ENCODE measurements around the gene BMS1.
"Not testable (repeated sequence)": the region's sequence is repeated elsewhere in the genome, so short reads cannot be mapped to it uniquely, and the experiment has no call there.

BMS1 gene

DNA sequence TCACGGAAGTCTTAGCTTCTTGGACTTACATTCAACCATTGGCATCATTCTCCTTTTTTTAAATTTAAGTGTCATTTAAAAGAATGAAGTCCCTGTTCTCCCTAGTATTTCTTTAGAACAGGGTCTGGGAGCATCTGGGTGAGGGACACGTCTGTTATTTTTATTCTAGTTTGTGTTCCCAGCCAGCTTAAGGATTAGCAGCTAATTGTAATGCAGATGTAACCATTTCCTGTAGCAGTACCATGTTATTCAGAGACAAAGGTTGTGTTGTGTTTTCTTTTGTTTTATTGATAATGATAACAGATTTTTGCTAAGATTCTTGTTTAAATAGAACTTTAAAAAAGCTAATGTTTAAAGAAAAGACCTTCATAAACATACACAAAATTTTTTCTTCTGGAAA is 34.3 kb downstream of the BMS1 start:
- TF ChIP-seq, protein P1, sequence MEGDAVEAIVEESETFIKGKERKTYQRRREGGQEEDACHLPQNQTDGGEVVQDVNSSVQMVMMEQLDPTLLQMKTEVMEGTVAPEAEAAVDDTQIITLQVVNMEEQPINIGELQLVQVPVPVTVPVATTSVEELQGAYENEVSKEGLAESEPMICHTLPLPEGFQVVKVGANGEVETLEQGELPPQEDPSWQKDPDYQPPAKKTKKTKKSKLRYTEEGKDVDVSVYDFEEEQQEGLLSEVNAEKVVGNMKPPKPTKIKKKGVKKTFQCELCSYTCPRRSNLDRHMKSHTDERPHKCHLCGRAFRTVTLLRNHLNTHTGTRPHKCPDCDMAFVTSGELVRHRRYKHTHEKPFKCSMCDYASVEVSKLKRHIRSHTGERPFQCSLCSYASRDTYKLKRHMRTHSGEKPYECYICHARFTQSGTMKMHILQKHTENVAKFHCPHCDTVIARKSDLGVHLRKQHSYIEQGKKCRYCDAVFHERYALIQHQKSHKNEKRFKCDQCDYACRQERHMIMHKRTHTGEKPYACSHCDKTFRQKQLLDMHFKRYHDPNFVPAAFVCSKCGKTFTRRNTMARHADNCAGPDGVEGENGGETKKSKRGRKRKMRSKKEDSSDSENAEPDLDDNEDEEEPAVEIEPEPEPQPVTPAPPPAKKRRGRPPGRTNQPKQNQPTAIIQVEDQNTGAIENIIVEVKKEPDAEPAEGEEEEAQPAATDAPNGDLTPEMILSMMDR (IDR thresholded peaks at IDR 0.05; ENCODE audit: extremely low read depth, insufficient read depth, missing control alignments) = no peak
- DNase-seq (ENCODE audit: low spot score) = no peak
- in situ Hi-C loops (cut with MboI; ENCODE audit: low pct_unique_long_range_greater_than_20kb, low sequenced_read_pairs, unreplicated experiment) = no loop called here

DNA sequence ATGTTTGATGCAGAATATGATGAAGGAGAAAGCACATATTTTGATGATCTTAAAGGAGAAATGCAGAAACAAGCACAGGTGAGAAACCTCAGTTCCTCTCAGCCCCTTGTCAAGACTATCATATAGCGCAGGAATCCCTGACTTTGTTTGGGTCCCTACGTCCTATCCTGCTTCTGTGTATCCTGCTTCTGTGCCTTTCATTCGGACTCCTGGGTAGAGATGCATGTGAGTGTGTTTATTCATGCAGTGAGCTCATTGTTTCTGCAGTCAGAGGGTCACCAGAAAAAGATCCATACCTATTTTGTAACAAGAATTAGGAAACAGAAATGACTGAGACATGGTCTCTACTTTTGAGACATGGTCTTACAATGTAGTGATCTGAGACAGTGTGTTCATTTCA is 34.8 kb downstream of the BMS1 start:
- DNase-seq (ENCODE audit: low spot score); in situ Hi-C loops (cut with MboI; ENCODE audit: low pct_unique_long_range_greater_than_20kb, low sequenced_read_pairs, unreplicated experiment): not testable (repeated sequence)

DNA sequence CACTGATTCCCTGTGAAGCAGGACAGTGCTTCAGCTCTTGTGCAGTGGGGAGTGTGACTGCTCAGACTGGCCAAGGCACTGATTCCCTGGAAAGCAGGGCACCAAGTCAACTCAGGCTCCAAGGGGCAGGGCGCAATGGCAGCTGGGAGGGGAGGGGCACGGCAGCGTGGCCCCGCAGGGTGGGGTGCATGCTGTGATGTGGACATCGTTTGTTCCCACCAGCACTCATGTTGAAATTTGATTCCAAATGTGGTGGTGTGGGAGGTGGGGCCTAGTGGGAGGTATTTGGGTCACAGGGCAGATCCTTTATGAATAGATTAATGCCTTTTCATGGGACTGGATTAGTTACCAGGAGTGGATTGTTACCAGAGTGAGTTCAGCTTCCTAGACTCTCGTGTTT is 44.2 kb downstream of the BMS1 start:
- in situ Hi-C loops (cut with MboI; ENCODE audit: low pct_unique_long_range_greater_than_20kb, low sequenced_read_pairs, unreplicated experiment); DNase-seq (ENCODE audit: low spot score): not testable (repeated sequence)

DNA sequence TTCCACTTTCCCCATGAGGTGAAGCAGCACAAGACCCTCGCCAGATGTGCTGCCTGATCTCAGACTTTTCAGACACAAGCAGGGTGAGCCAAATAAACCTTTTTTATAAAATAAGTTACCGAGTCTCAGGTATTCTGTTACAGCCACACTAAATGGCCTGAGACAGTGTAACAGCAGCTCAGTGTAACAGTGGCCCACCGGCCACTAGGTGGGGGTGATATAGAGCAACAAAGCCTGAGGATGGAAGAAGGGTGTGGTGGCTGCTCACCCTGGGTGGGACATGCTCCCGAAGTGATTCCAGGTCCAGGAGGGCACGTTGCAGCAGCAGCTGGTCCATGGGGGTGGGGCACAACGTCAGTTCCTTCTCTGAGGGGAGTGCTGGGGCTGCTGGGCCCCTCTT is 44.6 kb downstream of the BMS1 start:
- TF ChIP-seq, protein P1 (IDR thresholded peaks at IDR 0.05; ENCODE audit: extremely low read depth, insufficient read depth, missing control alignments) = no peak
- in situ Hi-C loops (cut with MboI; ENCODE audit: low pct_unique_long_range_greater_than_20kb, low sequenced_read_pairs, unreplicated experiment) = no loop called here
- DNase-seq (ENCODE audit: low spot score) = no peak

DNA sequence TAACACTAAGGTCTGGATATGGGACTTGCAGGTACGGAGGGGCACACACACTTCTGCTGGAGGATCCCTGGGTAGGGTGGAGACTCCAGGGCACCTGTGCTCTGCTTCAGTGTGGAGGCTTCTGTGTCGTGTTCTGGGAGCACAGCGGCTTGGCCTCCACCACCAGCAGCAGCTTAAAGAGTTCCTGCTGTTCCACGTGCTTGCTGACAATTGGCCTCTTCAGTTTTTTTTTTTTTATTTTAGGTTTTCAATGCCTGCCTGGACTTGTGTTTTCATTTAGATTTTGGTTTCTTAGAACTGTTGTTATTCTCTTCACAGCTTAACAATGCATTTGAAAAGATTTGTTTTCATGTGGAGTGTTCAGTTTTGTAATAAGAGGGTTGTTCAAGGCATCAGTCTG is 45.8 kb downstream of the BMS1 start:
- in situ Hi-C loops (cut with MboI; ENCODE audit: low pct_unique_long_range_greater_than_20kb, low sequenced_read_pairs, unreplicated experiment); DNase-seq (ENCODE audit: low spot score): not testable (repeated sequence)

DNA sequence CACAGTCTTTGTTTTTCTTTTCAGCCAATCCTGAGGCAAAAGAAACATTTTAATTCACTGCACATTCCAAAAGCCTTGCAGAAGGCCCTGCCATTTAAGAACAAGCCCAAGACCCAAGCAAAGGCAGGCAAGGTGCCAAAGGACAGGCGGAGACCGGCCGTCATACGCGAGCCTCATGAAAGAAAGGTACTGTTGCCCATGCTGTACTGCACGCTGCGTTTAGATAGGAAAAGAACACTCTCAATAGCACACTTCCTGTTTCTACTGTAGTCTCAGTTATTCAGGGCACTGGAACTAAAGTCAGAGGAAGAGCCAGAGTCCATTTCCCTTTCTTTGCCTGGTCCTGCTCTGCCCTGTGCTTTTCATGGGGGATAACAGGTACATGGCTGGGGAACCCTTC is 47.6 kb downstream of the BMS1 start:
- in situ Hi-C loops (cut with MboI; ENCODE audit: low pct_unique_long_range_greater_than_20kb, low sequenced_read_pairs, unreplicated experiment) = no loop called here

DNA sequence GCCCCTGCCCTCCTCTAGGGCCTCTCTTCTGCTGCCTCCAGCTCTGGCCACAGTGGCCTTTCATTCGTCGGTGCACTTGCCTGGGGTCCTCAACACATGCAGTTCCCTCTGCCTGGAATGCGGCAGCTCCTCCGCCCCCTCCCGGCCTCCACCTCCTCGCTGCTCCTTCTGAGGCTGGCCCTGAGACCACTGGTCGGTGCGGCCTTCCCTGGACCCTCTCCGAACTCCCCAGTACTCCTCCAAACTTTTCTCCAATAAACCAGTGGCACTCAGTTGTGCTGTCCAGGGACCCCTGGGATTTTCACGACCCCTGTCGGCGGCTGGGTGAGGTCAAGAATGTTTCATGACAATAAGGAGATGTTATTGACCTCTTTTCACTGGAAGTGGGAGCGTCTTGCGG is 53.5 kb downstream of the BMS1 start:
- in situ Hi-C loops (cut with MboI; ENCODE audit: low pct_unique_long_range_greater_than_20kb, low sequenced_read_pairs, unreplicated experiment) = no loop called here
- TF ChIP-seq, protein P1 (IDR thresholded peaks at IDR 0.05; ENCODE audit: extremely low read depth, insufficient read depth, missing control alignments) = no peak
- DNase-seq (ENCODE audit: low spot score) = no peak

More for the DNA sequence above, 47.6 kb downstream of the BMS1 start:
- TF ChIP-seq, protein P1 (IDR thresholded peaks at IDR 0.05; ENCODE audit: extremely low read depth, insufficient read depth, missing control alignments) = no peak
- no peak for DNase-seq (ENCODE audit: low spot score)

DNA sequence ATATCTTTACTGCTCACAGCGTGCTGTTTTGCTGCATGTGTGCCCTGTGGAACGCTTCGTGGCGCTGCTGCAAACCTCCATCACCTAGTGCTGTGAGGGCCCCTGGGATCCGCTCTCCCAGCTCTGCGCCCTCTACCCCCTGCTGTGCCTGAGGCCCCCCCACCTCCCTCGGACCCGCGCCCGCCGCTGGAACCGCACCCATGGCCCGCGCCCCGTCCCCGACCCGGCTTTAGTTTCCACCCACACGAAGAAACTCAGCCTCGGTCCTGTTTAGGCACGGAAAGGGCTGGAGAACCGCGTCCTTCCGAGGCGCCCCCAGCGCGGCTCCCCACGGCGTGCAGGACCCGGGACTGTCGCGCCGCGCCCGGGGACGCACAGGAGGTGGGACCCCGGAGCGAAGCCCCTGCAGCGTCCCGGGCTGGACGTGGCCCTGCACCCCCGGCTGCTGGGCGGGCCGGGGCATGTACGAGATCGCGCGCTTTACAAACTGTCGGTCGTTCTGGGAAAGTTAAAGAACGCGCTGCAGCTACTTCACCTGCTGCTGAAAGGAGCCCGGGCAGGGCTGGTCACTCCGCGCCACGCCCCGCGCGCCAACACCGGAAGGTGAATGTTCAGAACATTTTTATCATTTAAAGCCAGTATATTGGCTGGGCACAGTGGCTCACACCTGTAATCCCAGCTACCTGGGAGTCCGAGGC is 54.3 kb downstream of the BMS1 start:
- peak; percentile 44 for DNase-seq (ENCODE audit: low spot score)
- in situ Hi-C loops (cut with MboI; ENCODE audit: low pct_unique_long_range_greater_than_20kb, low sequenced_read_pairs, unreplicated experiment) = no loop called here
- TF ChIP-seq, protein P1 (IDR thresholded peaks at IDR 0.05; ENCODE audit: extremely low read depth, insufficient read depth, missing control alignments) = no peak

DNA sequence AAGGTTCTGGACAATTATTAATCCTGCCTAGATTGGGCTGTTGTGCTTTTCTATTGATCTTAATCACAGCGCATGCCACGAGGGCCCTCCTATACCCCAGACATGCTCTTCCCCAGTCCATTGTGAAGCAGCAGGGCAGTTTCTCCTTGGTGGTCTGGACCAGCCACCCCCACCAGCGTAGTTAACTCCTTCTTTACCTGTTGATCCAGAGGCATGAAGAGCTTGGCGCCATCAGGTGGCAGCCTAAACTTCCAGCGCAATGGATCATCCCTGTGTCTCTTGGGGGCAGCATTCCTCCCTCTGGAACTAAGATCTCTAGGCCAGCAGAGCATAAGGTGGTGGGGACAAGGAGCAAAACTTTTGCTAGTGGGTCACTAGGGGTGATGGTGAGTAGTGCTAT is 62.2 kb downstream of the BMS1 start:
- DNase-seq (ENCODE audit: low spot score); in situ Hi-C loops (cut with MboI; ENCODE audit: low pct_unique_long_range_greater_than_20kb, low sequenced_read_pairs, unreplicated experiment): not testable (repeated sequence)

DNA sequence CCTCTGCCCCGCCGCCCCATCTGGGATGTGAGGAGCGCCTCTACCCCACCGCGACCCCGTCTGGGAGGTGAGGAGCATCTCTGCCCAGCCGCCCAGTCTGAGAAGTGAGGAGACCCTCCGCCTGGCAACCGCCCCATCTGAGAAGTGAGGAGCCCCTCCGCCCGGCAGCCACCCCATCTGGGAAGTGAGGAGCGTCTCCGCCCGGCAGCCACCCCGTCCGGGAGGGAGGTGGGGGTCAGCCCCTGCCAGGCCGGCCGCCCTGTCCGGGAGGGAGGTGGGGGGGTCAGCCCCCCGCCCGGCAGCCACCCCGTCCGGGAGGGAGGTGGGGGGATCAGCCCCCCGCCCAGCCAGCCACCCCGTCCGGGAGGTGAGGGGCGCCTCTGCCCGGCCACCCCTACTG is 64.7 kb downstream of the BMS1 start:
- in situ Hi-C loops (cut with MboI; ENCODE audit: low pct_unique_long_range_greater_than_20kb, low sequenced_read_pairs, unreplicated experiment); DNase-seq (ENCODE audit: low spot score): not testable (repeated sequence)

Measured in GM13977 (cell line).